Measurements from ENCODE around the gene PTPRD.

The PTPRD gene

DNA sequence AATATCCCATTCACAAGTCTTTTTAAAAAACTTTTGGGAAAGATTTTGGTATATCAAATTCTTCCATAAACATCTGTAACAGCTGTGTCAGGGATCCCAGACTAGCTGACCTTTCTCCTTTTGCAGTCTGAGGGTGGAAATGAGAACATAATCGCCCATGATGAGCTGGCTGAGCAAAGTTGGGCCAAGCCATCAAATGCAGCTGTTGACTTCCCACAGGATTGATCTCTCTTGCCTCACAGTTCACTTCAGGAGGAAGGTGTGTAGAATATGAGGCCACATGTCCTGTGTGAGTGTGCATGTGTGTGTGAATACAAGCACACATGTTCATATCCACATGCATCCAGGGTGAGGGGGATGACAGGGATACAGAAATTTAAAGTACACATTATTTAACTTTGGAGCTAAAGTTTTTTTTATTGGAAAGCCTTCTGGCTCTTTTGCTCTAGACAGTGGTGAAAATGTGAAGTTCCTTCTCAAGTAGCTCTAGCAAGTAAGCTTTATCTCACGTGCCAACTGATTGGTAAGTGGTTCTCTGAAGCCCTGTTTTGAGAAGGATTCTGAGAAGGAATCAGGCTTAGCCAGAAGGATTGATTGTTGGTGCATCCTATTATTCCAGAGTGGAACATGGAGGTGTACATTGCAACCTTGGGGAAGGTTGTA, 2344.5 kb downstream of the PTPRD start:
- DNase-seq (ENCODE audit: extremely low read depth, low read depth): no peak
- TF ChIP-seq, protein P1, sequence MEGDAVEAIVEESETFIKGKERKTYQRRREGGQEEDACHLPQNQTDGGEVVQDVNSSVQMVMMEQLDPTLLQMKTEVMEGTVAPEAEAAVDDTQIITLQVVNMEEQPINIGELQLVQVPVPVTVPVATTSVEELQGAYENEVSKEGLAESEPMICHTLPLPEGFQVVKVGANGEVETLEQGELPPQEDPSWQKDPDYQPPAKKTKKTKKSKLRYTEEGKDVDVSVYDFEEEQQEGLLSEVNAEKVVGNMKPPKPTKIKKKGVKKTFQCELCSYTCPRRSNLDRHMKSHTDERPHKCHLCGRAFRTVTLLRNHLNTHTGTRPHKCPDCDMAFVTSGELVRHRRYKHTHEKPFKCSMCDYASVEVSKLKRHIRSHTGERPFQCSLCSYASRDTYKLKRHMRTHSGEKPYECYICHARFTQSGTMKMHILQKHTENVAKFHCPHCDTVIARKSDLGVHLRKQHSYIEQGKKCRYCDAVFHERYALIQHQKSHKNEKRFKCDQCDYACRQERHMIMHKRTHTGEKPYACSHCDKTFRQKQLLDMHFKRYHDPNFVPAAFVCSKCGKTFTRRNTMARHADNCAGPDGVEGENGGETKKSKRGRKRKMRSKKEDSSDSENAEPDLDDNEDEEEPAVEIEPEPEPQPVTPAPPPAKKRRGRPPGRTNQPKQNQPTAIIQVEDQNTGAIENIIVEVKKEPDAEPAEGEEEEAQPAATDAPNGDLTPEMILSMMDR (IDR thresholded peaks at IDR 0.05; ENCODE audit: low read depth, low read length, missing control alignments): no peak

DNA sequence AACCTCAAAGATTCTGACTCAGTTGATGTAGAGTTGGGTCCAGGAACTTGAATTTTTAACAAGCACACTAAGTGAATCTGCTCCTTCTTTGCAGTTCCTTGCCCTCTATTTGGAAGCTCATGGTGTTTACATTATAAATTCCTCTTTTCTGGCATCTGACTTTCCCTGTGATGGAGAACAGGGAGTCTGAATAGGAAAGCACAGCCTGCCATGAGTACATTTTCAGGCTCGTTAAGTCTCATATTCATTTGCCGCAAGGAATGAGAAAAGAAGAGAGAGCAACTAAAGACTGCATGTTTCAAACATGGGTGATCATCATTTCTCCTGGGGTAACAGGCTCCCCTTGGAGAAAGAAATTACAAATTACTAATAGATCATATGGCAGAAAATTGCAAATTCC, 2345.2 kb downstream of the PTPRD start:
- TF ChIP-seq, protein P1 (IDR thresholded peaks at IDR 0.05; ENCODE audit: low read depth, low read length, missing control alignments): no peak
- H3K4me3 ChIP-seq (replicated peaks; ENCODE audit: low read depth, low read length): no peak overlapping the region

More for the DNA sequence above, 2344.5 kb downstream of the PTPRD start:
- H3K4me3 ChIP-seq (replicated peaks; ENCODE audit: low read depth, low read length): no peak overlapping the region

DNA sequence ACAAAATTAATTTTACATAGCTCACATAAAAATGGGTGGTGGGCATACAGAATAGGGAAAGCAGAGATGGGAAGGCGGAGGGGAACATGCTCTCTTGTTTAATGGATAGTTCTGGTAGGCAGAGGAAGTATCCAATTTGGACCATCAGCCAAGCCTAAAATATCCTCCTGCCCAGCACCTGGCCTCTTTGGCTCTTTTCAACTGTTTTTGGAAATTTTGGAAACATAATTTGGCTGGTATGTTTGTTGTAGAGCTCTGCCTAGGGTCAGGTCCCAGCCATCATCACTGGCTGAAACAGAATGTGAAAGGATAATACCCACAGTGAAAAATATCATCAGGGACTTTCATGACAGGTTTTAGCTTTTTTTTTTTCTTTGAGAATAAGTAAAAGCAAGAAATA, 2345.9 kb downstream of the PTPRD start:
- no peak for DNase-seq (ENCODE audit: extremely low read depth, low read depth)
- no peak overlapping the region for H3K4me3 ChIP-seq (replicated peaks; ENCODE audit: low read depth, low read length)
- TF ChIP-seq, protein P1 (IDR thresholded peaks at IDR 0.05; ENCODE audit: low read depth, low read length, missing control alignments): no peak

More for the DNA sequence above, 2345.2 kb downstream of the PTPRD start:
- no peak for DNase-seq (ENCODE audit: extremely low read depth, low read depth)

DNA sequence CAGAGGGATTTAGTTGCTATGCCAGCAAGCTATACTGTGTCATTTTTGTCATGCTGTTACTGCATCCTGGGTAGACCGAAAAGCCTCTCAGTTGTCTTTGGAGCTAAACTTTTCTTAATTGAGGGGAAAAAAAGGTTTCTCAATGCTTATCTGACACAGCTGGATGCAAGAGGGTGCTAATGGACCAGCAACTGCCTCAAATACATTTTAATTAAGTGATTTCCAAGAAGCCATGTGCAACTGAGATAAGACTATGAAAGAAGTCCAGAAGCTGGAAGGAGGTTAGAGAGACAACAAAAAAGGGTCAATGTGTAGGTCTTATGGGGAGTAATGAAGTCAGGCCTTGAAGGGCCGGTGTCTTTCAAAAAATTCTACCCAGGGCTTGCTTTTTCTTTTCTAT, 2347.5 kb downstream of the PTPRD start:
- TF ChIP-seq, protein P1 (IDR thresholded peaks at IDR 0.05; ENCODE audit: low read depth, low read length, missing control alignments): no peak
- no peak for DNase-seq (ENCODE audit: extremely low read depth, low read depth)
- no peak overlapping the region for H3K4me3 ChIP-seq (replicated peaks; ENCODE audit: low read depth, low read length)
